ENCODE measurements around the gene TMEM258. TPM values are rescaled to one million over a fixed set of nuclear protein-coding genes. Genes with fewer than 3 reads are reported as not detected.

Gene TMEM258
- total RNA-seq, 1 experiment from 2014 or later: 184 TPM

GRCh38 chr11:61746442-61747191 lies 45.8 kb downstream of the TMEM258 start:
- H3K27me3 Mint-ChIP-seq (ENCODE audit: insufficient read depth, unreplicated experiment): no peaks in the 10 kb centered on the region
- TF ChIP-seq CTCF (IDR thresholded peaks at IDR 0.05; ENCODE audit: unreplicated experiment): no peak
- H3K4me3 Mint-ChIP-seq (ENCODE audit: unreplicated experiment): no peak overlapping the region
- BruUV-seq (replicated peaks): no TSS peak
- H3K4me1 Mint-ChIP-seq (ENCODE audit: insufficient read depth, unreplicated experiment): no peaks in the 10 kb centered on the region
- DNase-seq (ENCODE audit: unreplicated experiment): no peak
- ChIA-PET POLR2A (no interaction called here), CTCF (interaction anchor here (0.6 to 3.5 kb wide), 18 partner anchors 10 to 743 kb away, joined by 3 to 11 read pairs (median 4); no protein-coding TSS in a partner anchor)
- no peak overlapping the region for H3K27ac Mint-ChIP-seq (ENCODE audit: low read depth, unreplicated experiment)
- no peaks in the 10 kb centered on the region for H3K36me3 Mint-ChIP-seq (ENCODE audit: insufficient read depth, unreplicated experiment)
- no peaks in the 10 kb centered on the region for H3K9me3 Mint-ChIP-seq (ENCODE audit: unreplicated experiment)
- intact Hi-C loops (cut with micrococcal nuclease): loop anchor here (1.0 kb wide), 2 partner anchors 30 to 362 kb away; no protein-coding TSS in a partner anchor

GRCh38 chr11:61745781-61746441 lies 46.5 kb downstream of the TMEM258 start:
- no peak overlapping the region for H3K4me3 Mint-ChIP-seq (ENCODE audit: unreplicated experiment)
- ChIA-PET POLR2A (no interaction called here), CTCF (interaction anchor here (1.4 to 3.5 kb wide), 4 partner anchors 13 to 362 kb away, joined by 3 to 10 read pairs (median 4); no protein-coding TSS in a partner anchor)
- no peaks in the 10 kb centered on the region for H3K36me3 Mint-ChIP-seq (ENCODE audit: insufficient read depth, unreplicated experiment)
- no peak for DNase-seq (ENCODE audit: unreplicated experiment)
- TF ChIP-seq CTCF (IDR thresholded peaks at IDR 0.05; ENCODE audit: unreplicated experiment): no peak
- H3K9me3 Mint-ChIP-seq (ENCODE audit: unreplicated experiment): no peaks in the 10 kb centered on the region
- no peak overlapping the region for H3K27ac Mint-ChIP-seq (ENCODE audit: low read depth, unreplicated experiment)
- H3K4me1 Mint-ChIP-seq (ENCODE audit: insufficient read depth, unreplicated experiment): no peaks in the 10 kb centered on the region
- no peaks in the 10 kb centered on the region for H3K27me3 Mint-ChIP-seq (ENCODE audit: insufficient read depth, unreplicated experiment)
- BruUV-seq (replicated peaks): no TSS peak
- intact Hi-C loops (cut with micrococcal nuclease): no loop called here

- Mint-ChIP-seq H3K4me3 (ENCODE audit: unreplicated experiment) (no peak overlapping the region), H3K9me3 (ENCODE audit: unreplicated experiment) (no peaks in the 10 kb centered on the region), H3K27me3 (ENCODE audit: insufficient read depth, unreplicated experiment) (no peaks in the 10 kb centered on the region), H3K27ac (ENCODE audit: low read depth, unreplicated experiment) (no peak overlapping the region), H3K36me3 (ENCODE audit: insufficient read depth, unreplicated experiment) (no peaks in the 10 kb centered on the region), H3K4me1 (ENCODE audit: insufficient read depth, unreplicated experiment) (no peaks in the 10 kb centered on the region)
- DNase-seq (ENCODE audit: unreplicated experiment): no peak
- ChIA-PET POLR2A (no interaction called here), CTCF (interaction anchor here (0.6 to 3.5 kb wide), 5 partner anchors 9 to 31 kb away, joined by 3 to 10 read pairs (median 4); no protein-coding TSS in a partner anchor)
- intact Hi-C loops (cut with micrococcal nuclease): no loop called here
- no peak for TF ChIP-seq CTCF (IDR thresholded peaks at IDR 0.05; ENCODE audit: unreplicated experiment)
- no TSS peak for BruUV-seq (replicated peaks)
Measured at GRCh38 chr11:61744609-61745156, 47.7 kb downstream of the TMEM258 start.

- CTCF ChIA-PET: interaction anchor here (0.6 to 3.5 kb wide), 7 partner anchors 7 to 106 kb away, joined by 3 to 10 read pairs (median 4); no protein-coding TSS in a partner anchor
Measured at GRCh38 chr11:61744181-61744580, 48.2 kb downstream of the TMEM258 start.

More at GRCh38 chr11:61744181-61744580, 48.2 kb downstream of the TMEM258 start:
- Mint-ChIP-seq H3K4me1 (ENCODE audit: insufficient read depth, unreplicated experiment) (no peaks in the 10 kb centered on the region), H3K27ac (ENCODE audit: low read depth, unreplicated experiment) (no peak overlapping the region), H3K27me3 (ENCODE audit: insufficient read depth, unreplicated experiment) (no peaks in the 10 kb centered on the region), H3K36me3 (ENCODE audit: insufficient read depth, unreplicated experiment) (no peaks in the 10 kb centered on the region), H3K9me3 (ENCODE audit: unreplicated experiment) (no peaks in the 10 kb centered on the region), H3K4me3 (ENCODE audit: unreplicated experiment) (no peak overlapping the region)
- no peak for DNase-seq (ENCODE audit: unreplicated experiment)
- POLR2A ChIA-PET: no interaction called here
- no TSS peak for BruUV-seq (replicated peaks)
- intact Hi-C loops (cut with micrococcal nuclease): no loop called here
- no peak for TF ChIP-seq CTCF (IDR thresholded peaks at IDR 0.05; ENCODE audit: unreplicated experiment)

Measured in MCF 10A (cell line).